Transverse colon (tissue), 4 donors: ENCODE data around the gene TTC6.

Experiments used
- EP300 ChIP-seq: sonication (generic); formaldehyde crosslinking; IDR thresholded peaks from one replicate; pipeline ENCODE4 v1.6.1; 2017; ENCODE audit warnings: antibody characterized with exemption, low read depth
- POLR2A ChIP-seq: fragments of 450-650 bp; IDR thresholded peaks from one replicate; pipeline ENCODE4 v1.6.1; 2016; ENCODE audit warnings: antibody characterized with exemption, mild to moderate bottlenecking, moderate library complexity
- POLR2AphosphoS5 ChIP-seq, 3 donors: sonication (generic); formaldehyde crosslinking; IDR thresholded peaks; one replicate each; pipeline ENCODE4 v1.6.1; 2016; ENCODE audit warnings: antibody characterized with exemption in 3 of 3
- TF ChIP-seq, protein P1 (sequence below), 5 experiments: fragments of 200-600 bp in 3 of 5; fragments of 450-650 bp in 2 of 5; sonication (generic) in 3 of 5; IDR thresholded peaks; 1 replicate in 2 of 5; 2 replicates in 3 of 5; pipeline ENCODE4 v1.5.1; 2016 to 2017; ENCODE audit warnings: antibody characterized with exemption in 5 of 5, inconsistent platforms in 3 of 5, mild to moderate bottlenecking in 2 of 5, moderate library complexity in 1 of 5

DNA sequence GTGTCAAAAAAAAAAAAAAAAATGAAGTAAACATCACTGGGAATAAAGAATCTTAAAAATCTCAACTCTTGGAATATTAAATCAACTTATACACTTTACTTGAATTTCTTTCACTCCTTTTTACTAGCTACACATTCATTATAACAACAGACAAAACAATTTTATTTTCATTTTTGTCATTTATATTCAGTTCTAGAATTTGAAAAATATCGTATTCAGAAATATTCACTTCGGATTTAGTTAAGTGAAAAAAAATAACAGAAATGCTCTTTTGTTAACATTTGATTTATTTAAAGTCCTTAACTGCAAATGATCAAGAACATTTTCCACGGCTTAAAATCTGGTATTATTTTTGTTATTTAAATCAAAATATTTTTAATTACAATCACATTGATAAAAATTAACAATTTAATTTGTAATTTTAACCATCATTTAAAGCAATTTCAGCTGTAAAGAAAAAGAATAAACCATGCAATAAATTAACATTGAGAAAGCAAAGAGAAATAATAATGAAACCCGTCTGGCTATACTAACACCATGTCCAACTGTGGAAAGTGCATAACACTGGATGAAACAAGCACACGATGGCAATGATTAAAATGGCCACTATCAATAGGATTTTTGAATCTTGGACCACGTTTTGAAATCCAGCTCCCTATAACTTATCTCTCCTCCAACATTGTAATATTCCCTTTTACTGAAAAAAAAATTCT lies 5.6 kb upstream of the TTC6 start:
- TF ChIP-seq, protein P1, sequence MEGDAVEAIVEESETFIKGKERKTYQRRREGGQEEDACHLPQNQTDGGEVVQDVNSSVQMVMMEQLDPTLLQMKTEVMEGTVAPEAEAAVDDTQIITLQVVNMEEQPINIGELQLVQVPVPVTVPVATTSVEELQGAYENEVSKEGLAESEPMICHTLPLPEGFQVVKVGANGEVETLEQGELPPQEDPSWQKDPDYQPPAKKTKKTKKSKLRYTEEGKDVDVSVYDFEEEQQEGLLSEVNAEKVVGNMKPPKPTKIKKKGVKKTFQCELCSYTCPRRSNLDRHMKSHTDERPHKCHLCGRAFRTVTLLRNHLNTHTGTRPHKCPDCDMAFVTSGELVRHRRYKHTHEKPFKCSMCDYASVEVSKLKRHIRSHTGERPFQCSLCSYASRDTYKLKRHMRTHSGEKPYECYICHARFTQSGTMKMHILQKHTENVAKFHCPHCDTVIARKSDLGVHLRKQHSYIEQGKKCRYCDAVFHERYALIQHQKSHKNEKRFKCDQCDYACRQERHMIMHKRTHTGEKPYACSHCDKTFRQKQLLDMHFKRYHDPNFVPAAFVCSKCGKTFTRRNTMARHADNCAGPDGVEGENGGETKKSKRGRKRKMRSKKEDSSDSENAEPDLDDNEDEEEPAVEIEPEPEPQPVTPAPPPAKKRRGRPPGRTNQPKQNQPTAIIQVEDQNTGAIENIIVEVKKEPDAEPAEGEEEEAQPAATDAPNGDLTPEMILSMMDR (IDR thresholded peaks at IDR 0.05): no peak
- TF ChIP-seq POLR2AphosphoS5 (IDR thresholded peaks at IDR 0.05): no peak
- TF ChIP-seq POLR2A: no peak
- no peak for TF ChIP-seq EP300
